Neural cell (in vitro differentiated cells): Measurements from ENCODE around the gene POLR1A.

Experiments used
- EP300 ChIP-seq: fragments of 450-650 bp; conservative IDR thresholded peaks from 2 replicates; pipeline ENCODE4 v1.6.1; 2014; ENCODE audit warnings: antibody characterized with exemption, mild to moderate bottlenecking, moderate library complexity; ENCODE audit not compliant: poor library complexity, severe bottlenecking
- EZH2 ChIP-seq: fragments of 200-600, 300-800 bp; shearing (Covaris generic), sonication (generic); IDR thresholded peaks from 2 replicates; pipeline ENCODE4 v1.6.1; 2014; ENCODE audit warnings: antibody characterized with exemption, low read length, borderline replicate concordance, mild to moderate bottlenecking; ENCODE audit not compliant: insufficient read depth, poor library complexity, severe bottlenecking
- POLR2AphosphoS5 ChIP-seq: IDR thresholded peaks from 2 replicates; pipeline ENCODE4 v1.6.1; 2012
- SMC3 ChIP-seq: fragments of 450-650 bp; conservative IDR thresholded peaks from 2 replicates; pipeline ENCODE4 v1.6.1; 2014; ENCODE audit warnings: antibody characterized with exemption, mild to moderate bottlenecking, moderate library complexity; ENCODE audit not compliant: poor library complexity
- TAF1 ChIP-seq: IDR thresholded peaks from 2 replicates; pipeline ENCODE4 v1.6.1; 2012; ENCODE audit warnings: low read depth
- TF ChIP-seq, protein P1 (sequence below): fragments of 450-650 bp; IDR thresholded peaks from 2 replicates; pipeline ENCODE4 v1.5.1; 2014; ENCODE audit warnings: antibody characterized with exemption, mild to moderate bottlenecking, moderate library complexity; ENCODE audit not compliant: poor library complexity, severe bottlenecking

DNA sequence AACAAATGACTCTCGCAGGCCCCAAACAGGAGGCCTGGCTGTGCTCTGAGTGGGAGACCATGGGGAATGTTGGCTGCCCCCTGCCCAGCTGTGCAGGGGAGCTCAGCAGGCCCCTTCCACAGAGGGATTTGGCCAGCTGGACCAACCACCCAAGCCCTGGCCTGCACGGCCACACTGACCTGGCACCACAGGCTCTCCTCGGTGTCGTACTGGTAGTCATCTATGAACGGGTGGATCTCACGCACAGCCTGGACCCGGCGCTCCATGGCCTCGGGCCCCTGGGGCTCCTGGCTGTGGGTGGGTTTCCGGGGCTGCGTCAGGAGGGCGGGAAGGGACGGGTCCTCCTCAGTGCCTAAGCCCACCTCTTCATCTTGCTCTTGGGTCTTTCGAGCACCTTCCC lies 74.5 kb downstream of the POLR1A start:
- TF ChIP-seq, protein P1, sequence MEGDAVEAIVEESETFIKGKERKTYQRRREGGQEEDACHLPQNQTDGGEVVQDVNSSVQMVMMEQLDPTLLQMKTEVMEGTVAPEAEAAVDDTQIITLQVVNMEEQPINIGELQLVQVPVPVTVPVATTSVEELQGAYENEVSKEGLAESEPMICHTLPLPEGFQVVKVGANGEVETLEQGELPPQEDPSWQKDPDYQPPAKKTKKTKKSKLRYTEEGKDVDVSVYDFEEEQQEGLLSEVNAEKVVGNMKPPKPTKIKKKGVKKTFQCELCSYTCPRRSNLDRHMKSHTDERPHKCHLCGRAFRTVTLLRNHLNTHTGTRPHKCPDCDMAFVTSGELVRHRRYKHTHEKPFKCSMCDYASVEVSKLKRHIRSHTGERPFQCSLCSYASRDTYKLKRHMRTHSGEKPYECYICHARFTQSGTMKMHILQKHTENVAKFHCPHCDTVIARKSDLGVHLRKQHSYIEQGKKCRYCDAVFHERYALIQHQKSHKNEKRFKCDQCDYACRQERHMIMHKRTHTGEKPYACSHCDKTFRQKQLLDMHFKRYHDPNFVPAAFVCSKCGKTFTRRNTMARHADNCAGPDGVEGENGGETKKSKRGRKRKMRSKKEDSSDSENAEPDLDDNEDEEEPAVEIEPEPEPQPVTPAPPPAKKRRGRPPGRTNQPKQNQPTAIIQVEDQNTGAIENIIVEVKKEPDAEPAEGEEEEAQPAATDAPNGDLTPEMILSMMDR, result no peak
- no peak for TF ChIP-seq EZH2
- no peak for TF ChIP-seq POLR2AphosphoS5
- no peak for TF ChIP-seq TAF1
- no peak for TF ChIP-seq SMC3
- no peak for TF ChIP-seq EP300
